DMS153 treated with DMSO at 0.1 percent for 48 hours (cell line): Measurements from ENCODE around the gene INPP5J.
A peak's percentile ranks its signal among the peaks of the same experiment; 100 is the strongest.
"Not testable (repeated sequence)": the region's sequence is repeated elsewhere in the genome, so short reads cannot be mapped to it uniquely, and the experiment has no call there.

Experiments
- DNase-seq: peaks from one replicate; lab custom pipeline; 2025; ENCODE audit not compliant: unreplicated experiment; lab: John Stamatoyannopoulos, UW

Gene INPP5J, protein sequence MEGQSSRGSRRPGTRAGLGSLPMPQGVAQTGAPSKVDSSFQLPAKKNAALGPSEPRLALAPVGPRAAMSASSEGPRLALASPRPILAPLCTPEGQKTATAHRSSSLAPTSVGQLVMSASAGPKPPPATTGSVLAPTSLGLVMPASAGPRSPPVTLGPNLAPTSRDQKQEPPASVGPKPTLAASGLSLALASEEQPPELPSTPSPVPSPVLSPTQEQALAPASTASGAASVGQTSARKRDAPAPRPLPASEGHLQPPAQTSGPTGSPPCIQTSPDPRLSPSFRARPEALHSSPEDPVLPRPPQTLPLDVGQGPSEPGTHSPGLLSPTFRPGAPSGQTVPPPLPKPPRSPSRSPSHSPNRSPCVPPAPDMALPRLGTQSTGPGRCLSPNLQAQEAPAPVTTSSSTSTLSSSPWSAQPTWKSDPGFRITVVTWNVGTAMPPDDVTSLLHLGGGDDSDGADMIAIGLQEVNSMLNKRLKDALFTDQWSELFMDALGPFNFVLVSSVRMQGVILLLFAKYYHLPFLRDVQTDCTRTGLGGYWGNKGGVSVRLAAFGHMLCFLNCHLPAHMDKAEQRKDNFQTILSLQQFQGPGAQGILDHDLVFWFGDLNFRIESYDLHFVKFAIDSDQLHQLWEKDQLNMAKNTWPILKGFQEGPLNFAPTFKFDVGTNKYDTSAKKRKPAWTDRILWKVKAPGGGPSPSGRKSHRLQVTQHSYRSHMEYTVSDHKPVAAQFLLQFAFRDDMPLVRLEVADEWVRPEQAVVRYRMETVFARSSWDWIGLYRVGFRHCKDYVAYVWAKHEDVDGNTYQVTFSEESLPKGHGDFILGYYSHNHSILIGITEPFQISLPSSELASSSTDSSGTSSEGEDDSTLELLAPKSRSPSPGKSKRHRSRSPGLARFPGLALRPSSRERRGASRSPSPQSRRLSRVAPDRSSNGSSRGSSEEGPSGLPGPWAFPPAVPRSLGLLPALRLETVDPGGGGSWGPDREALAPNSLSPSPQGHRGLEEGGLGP

DNA sequence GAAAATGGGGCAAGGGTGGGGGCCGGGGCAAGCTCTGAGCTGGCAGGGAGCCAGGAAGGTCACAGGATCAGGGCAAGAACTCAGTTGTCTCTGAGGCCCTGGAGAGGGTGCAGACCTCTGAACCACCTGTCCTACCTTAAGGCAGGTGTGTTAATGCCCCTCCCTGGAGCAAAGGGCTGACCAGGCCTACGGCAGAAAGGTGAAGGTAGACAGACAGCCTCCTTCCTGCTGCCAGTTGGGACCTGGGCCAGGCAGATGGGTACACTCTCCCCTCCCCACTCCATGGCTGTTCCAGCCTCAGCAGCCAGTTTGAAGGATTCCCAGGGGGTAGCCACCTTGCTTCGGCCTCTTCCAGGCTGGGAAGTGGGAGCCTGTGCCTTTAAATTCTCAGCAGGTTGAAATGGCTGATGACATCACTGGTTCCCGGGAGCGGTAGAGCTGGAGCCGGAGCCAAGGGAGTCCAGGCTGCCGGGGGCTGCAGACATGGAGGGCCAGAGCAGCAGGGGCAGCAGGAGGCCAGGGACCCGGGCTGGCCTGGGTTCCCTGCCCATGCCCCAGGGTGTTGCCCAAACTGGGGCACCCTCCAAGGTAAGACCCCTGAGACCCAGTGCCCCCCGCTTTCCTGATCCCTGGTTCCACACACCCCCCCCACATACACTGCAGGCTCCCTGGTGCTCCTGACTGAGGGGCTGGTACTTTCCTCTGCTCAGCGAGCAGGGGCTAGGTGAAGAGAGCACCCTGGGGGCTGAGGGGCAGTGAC, at the start of gene INPP5J:
Gene INPP5J (plus strand): TSS at position 435 of the 760 bp plus-strand sequence. CDS start 49 bp downstream, at position 484.
- DNase-seq, result peak; percentile 67

DNA sequence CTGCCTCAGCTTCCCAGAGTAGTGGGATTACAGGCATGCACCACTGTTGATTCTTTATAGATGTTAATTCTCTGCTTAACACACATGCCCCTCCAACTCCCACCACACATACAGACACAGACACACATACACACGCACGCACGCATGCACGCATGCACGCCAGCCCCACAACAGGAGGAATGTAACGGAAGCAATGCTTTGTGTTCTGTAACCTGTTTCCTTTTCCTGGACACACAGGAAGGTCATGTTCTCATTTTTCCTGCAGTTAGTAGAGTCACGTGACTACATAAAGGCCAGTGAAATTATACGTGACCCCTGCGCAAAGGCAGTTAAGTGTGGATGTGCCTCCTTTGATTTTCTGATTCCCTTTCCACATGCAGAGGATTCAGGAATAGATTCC, 49.6 kb upstream of the INPP5J start:
- DNase-seq, result not testable (repeated sequence)

DNA sequence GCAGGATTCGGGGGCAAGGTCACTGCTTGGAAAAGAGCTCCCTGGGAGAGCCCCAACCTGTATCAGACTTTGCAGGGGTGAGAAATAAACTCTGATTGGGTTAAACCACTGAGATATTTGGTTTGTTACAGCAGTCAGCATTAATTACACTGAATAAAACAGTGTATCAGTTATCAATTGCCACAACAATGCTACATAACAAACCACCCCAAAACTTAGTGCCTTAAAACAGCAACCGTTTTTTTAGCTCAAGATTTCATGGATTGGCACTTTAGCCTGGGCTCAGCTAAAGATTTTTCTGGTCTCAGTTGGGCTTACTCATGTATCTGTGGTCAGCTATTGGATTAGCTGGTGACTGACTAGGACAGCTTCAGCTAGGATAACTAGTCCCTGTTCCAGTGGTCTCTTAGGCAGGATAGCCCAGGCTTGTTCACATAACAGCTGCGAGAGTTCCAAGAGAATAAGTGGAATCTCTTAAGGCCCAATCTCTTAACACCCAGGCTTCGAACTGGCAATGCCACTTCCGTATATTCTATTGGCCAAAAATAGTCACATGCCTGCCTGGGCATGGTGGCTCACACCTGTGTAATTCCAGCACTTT, 49.1 kb upstream of the INPP5J start:
- not testable (repeated sequence) for DNase-seq

DNA sequence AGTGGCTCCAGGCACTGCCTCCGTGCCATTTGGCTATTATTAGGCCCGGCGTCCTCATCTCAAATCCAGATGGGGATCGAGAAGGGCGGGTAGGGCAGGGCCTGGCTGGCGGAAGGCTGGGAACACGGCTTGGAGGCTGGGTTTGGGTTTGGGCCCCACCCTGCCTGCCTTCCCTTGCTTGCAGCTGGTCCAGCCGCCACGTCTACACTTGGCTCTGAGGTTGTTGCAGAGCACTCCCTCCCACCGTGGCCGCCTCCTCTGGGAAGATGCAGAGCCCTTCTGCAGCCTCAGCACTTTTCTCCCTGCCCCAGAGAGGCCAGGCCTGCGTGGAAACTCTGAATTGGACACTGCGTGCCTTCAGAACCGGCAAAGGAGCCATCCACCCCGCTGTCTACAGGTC, 46.8 kb upstream of the INPP5J start:
- no peak for DNase-seq

DNA sequence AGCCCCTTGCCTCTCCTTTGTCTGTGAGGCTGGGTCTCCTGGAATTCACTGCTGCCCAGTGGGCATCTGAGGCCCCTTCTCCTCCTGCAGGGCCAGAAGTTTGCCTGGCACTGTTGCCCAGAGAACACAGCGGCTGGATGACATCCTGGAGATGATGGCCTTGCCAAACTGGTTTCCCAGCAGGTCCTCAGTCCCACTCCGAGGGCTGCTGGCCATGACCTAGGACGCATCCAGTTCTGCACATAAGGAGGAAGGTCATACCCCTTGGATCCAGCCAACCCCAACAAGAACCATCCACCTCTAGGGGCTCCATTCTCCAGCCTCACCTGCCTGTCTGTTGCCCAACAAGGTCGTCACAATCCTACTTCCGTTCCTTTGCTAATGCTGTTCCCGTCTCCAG, 45.1 kb upstream of the INPP5J start:
- no peak for DNase-seq

DNA sequence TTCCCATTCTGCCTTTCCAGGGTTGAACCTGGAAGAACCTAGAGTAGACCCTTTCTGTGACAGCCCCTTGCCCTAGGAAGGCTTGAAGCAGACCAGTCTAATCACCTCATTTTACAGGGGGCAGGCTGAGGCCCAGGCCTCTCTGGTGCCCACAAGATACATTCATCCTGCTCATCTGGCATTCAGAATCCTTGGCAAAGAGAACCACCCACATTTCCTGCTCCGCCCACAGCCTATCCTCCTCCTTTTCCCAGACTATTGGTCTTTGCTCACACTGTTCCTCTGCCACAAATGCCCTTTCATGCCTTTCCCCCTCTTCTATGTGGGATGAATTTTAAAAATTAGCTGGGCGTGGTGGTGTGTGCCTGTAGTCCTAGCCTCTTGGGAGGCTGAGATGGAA, 44.4 kb upstream of the INPP5J start:
- DNase-seq, result not testable (repeated sequence)

DNA sequence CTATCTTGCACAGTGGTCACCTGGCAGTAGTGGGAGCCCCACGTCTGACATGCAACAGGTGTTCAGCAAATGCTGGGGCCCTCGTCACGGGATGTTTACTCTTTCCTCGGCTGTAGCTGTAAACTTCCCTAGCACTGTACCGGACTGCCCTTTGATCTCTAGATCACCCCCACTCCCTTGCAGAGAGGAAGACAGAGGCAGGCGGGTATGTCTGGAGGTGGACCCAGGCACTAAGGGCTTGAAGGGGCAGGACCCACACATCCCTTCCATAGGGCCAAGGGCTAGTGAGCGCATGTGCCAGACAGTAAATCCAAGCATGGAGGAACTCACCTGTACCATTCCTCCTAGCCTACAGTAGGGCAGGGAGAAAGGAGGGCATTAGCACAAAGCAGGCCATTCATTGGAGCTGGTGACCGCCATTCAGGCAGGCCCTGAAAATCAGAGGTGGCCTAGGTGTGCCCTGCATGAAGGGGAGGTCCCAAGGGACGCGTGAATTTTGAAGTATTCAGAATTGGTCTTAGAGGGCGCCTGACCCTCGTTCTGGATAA, 43.6 kb upstream of the INPP5J start:
- DNase-seq, result peak; percentile 58

DNA sequence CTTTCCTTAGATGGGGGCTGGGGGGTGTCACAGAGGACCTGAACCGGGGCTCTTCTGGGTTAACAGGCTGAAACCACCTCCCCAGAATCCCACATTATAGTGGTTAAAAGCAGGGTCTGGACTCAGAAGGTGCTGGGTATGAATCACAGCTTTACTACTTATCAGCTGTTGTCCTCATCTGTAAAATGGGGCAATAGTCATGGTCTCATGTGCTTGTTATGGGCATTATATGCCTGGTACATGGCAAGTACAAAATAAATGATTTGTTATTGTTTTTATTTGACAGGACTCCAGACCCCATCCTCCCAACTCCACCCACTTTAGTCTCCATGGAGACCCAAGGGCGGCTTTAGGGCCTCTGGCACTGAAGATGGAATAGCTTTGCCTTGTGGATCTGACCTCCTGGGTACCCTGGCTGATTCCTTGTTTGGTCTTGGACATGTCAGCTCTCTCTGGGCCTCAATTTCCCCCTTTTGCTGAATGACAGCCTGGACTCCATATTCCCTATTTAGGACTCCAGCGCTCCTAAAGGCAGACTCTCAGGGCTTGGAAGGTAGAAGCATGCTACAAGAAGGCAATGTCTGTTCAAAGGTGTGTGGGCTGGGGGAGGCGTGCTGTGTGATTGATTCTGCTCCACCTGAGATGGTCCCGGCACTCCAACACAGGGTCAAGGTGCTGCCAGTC, 42.5 kb upstream of the INPP5J start:
- DNase-seq, result no peak

DNA sequence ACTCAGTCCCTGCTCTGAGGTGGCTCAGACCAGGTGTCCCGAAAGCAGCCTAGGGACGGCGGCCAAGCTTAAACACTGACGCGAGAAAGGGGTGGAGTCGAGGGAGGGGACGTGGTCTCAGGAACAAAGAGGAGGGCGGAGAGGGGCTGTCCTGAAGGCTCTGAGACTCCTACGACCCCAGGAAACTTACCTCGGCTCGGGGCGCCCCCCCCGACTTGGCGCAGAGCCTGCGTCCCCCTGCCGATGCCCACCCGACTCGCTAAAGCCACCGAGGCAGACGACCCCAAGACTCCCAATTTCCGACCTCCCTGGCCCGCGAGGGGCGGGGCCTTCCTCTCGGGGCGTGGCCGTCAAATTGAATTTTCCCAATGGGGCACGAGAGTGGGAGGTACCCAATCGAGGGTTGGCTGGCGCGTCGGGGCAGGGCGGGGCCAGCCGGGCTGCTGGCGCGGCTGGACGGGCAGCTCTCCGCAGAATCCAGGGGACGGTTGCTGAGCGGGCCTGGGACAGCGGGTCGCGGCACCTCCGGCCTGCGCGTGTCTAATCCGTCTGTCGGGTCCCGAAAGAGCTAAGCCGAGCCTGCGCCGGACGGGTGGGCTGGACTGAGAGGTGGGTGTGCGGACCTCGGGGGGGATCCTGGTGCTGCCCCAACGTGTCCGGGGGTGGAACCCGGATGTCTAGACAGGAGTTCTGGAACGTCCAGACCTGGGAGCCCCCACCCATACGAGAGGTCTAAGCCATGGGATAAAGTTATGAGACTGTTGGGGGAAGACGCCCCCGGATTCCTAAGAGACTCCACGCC, 41.7 kb upstream of the INPP5J start, which contains the start of gene SMTN:
Gene SMTN (plus strand): TSS at position 471 of the 802 bp plus-strand sequence. CDS start 1,941 bp downstream, outside the sequence.
- DNase-seq, result peak; percentile 85

DNA sequence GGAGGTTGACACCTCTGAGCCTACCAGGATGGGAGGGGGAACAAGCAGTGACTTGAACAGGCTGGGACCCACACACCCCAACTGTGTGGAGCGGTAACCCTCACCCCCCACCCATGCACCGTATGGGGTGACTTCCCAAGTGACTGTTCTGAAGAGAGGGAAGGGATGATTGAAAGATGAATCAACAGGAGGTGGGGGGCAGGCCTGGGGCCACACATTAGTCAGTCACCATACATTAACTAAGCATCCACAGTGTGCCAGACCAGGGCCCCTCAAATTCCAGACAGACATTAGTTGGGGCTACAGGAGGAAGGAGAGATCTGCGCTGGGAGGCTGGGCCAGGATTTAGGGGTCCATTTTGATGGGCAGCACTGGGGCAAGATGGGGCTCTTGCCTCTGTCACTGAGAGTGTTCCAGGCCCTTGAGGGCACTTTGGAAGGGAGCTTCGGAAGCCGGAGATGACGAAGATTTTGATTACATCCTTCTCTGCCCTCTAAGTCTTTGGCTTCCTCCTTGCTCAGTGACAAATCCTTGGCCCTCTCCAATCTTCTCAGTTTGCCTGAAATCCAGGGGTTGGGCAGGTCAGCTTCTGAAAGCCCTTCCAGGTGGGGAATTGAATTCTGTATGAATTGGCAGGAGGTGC, 40.7 kb upstream of the INPP5J start:
- no peak for DNase-seq

DNA sequence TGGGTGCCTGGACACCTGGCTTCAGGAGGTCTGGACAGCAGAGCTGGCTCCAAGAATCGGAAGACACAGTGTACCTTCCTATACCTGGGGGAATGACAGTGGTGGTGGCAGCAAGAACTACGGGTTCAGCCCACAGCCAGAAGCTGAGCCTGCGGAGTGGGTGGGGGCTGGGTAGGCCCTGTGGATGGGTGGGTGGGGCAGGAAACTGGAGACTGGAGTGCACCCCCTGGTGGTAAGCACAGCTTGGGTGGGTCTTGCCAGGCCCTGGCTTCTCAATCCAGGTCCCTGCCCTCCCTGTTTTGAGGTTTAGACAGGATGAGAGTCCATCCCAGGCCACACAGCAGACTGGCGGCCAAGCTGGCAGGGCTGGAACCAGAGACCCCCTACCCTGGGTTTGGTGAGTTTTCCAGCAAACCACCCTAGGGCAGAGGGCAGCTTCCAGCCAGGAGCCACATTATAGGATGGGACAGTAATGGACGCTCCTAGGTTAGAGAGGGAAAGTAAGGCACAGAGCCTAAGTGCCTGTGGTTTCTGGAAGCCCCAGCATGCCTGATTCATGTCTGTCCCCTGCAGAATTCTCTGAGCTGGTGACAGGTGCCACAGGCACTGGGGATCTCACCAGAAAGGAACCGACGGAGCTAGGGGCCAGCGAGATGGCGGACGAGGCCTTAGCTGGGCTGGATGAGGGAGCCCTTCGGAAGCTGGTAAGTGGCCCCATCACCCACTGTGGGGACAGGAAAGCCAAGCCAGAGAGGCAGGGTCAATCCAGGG, 40.0 kb upstream of the INPP5J start:
- no peak for DNase-seq

DNA sequence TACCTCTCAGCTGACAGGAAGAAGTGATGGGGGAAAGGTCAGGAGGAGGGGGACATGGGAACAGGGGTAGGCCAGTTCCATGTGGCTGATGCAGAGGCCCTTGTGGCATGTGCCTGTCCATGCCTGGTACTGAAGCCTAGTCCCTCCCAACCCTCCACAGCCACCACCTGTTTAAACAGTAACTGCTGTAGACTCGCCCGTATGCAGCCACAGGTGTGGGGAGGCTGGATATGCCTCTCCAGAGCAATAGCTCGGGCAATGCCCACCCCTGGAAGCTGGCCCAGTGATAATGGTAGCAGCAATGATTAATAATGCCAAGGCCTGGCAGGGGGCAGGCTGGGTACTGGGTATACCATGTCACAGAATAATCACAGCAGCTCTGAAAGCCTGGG, 39.4 kb upstream of the INPP5J start:
- peak; percentile 5 for DNase-seq

DNA sequence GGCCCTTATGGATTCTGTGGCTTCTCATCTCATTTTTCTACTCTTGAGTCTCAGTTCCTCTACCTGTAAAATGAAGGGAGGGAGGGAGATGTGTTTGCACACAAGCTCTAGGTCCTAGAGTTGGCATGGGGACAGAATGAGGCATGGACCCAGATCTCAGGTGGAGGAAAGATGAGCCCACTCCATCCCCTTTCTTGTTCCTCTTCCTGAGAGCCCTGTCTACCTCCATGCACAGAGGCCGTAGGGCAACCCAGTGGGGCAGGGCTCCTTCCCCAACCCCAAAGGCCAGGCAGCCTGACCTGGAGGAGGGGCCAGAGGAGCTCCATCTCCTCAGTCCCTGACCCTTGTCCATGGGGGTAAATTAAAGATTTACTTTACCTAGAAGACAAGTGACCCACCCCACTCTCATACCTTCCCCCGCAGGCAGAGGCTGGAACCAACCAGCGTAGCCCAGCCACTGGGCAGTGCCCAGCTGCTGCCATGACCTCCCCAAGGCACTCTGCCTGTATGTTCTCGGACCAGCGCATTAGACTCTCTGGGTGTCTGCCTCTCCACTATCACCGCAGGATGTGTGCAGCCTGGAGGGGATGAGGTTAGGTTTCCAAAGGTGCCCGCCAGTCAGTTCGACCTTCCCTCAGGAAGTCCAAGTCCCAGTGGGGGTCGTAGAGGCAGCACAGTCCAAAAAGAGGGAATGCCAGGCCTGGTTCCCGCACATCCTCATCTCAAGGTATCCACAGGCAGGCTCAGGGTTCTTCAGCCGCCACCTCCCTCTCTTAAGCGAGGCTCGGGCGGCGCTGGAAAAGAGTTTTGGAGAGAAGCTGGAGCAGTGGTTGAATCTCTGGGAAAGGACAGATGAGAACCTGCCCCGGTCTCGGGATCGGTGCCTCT, 38.6 kb upstream of the INPP5J start:
- no peak for DNase-seq

DNA sequence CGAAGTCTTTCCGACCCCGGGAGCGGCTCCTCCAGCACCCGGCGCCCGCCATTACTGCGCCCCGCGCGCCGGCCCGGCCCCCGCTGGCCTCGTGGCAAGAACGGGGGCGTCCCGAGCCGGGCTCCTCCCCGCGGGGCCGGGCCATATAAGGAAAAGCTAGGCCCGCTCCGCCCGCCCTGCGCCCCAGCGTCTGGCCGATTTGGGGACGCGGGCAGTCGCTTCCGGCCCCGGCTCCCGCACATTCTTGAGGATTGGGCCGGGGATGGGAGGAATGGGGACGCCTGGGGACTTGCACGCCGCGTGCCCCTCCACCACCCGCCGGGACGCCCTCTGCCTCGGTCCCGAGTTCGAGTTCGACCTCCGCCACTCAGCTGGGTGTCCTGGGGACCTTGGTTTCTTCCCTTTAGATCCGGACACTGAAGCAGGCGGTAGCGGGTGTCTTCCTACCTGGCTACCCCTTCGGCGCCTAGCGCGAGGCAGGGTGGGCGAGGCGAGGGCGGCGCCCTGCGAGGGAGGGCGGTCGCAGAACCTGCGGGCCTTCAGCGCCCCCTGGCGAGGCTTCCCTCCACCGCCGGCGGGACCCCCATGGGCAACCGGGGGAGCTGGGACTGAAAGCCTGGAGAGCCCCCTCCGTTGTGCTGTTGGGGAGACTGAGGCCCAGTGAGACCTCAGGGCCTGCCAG, 37.8 kb upstream of the INPP5J start:
- no peak for DNase-seq

DNA sequence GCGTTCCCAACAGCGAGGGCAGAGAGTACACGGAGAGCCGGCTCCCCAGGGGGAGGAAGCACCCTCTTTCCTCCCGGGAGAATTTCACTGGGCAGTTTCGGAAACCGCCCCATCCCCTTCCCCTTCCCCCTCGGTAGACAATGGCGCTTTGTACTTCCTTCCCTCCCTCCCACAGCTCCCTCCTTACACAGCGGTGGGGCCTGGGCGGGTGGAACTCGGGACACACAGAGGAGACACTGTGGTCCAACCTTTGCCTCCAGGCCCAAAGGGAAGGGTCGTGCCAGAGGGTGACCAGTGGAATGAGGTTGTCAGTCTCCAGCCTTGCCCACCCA, 37.3 kb upstream of the INPP5J start:
- no peak for DNase-seq

DNA sequence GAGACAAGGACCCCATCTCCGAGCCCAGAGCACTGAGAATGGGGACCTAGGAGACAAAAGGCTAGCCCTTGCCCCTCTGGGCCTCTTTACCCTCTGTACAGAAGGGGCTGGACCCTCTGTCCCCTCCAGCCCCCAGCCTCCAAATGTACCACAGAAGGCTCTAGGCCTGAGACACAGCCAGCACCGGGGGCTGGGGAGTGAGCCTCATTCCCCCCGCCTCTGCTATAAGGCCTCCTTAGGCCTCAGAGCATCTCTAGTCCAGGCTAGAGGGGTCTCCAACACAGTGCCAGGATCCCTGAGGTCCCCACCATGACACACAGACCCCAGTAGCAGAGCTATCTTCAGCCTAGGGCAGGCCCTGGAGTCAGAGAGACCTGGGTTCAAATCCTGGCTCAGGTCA, 36.8 kb upstream of the INPP5J start:
- no peak for DNase-seq
